Uterus (tissue), 2 donors: ENCODE measurements around the gene SESN2.

ENCODE experiments used
- CTCF ChIP-seq, 4 experiments: fragments of 200-600 bp in 2 of 4; fragments of 450-650 bp in 2 of 4; sonication (generic) in 2 of 4; IDR thresholded peaks; one replicate each; pipeline ENCODE4 v1.5.1; 2016 to 2019; ENCODE audit warnings: antibody characterized with exemption in 4 of 4, mild to moderate bottlenecking in 2 of 4, moderate library complexity in 1 of 4
- POLR2A ChIP-seq, 2 donors: fragments of 450-650 bp; IDR thresholded peaks; one replicate each; pipeline ENCODE4 v1.6.1; 2016; ENCODE audit warnings: antibody characterized with exemption in 2 of 2, mild to moderate bottlenecking in 1 of 2, moderate library complexity in 1 of 2

GRCh38 chr1:28236656-28237322 lies 22.5 kb upstream of the SESN2 start:
- no peak for TF ChIP-seq POLR2A (IDR thresholded peaks at IDR 0.05)
- TF ChIP-seq CTCF (IDR thresholded peaks at IDR 0.05) = no peak
